ENCODE data around the gene STIM2. TPM values are rescaled to one million over a fixed set of nuclear protein-coding genes. Genes with fewer than 3 reads are reported as not detected.

The STIM2 gene
- polyA plus RNA-seq, 3 donors, result 8.6 to 16.5 (median 8.8) TPM

DNA sequence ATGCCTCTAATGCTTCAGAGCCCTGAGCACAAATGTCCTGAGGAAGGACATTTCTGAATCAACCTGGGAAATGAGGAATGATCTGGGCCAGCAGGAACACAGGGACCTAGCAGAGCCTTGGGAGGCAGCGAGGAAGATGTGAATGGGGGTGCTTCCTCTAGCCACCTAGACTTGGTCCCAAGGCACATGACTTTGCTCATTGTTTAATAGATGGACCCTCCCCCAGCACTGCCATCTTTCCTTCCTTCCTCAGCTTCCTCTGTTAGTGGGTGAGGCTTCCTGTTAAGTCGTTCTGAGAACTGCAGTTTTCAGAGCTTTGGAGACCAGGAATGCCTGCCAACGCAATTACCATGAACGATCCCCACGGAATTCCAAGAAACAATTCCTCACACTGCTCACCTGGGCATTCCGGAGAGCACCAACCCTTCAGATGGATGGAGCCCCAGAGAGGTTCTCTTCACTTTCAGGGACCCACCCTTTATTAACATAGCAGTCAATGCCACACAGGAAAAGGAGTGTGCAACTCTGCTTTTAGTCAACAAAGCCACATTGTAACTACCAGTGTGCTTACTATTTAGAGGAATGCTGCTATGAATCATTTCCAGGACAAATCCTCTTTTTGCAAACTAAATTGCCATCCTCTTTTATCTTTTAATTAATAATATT is 48.5 kb upstream of the STIM2 start:
- TF ChIP-seq, protein P1, sequence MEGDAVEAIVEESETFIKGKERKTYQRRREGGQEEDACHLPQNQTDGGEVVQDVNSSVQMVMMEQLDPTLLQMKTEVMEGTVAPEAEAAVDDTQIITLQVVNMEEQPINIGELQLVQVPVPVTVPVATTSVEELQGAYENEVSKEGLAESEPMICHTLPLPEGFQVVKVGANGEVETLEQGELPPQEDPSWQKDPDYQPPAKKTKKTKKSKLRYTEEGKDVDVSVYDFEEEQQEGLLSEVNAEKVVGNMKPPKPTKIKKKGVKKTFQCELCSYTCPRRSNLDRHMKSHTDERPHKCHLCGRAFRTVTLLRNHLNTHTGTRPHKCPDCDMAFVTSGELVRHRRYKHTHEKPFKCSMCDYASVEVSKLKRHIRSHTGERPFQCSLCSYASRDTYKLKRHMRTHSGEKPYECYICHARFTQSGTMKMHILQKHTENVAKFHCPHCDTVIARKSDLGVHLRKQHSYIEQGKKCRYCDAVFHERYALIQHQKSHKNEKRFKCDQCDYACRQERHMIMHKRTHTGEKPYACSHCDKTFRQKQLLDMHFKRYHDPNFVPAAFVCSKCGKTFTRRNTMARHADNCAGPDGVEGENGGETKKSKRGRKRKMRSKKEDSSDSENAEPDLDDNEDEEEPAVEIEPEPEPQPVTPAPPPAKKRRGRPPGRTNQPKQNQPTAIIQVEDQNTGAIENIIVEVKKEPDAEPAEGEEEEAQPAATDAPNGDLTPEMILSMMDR (IDR thresholded peaks at IDR 0.05), result no peak
- peaks cover 31% of the 10 kb centered on the region for H3K4me1 Mint-ChIP-seq
- Histone ChIP-seq H2AFZ (ENCODE audit: insufficient read depth, low read depth, low read length, poor library complexity, severe bottlenecking) (peak overlapping the region; percentile 43), H3K79me2 (ENCODE audit: insufficient read depth, low read length) (no peaks in the 10 kb centered on the region), H3K4me2 (replicated peaks; ENCODE audit: extremely low read depth, low read length, poor library complexity, severe bottlenecking) (peak overlapping the region; percentile 70), H3K9ac (ENCODE audit: insufficient read depth, low read length, poor library complexity, severe bottlenecking) (no peak overlapping the region), H3K4me1 (ENCODE audit: control insufficient read depth in 1 of 2, insufficient read depth in 2 of 2, low read length in 2 of 2) (peaks cover 18 to 19% of the 10 kb centered on the region in 2 donors), H3K27ac (ENCODE audit: low read depth in 1 of 2, low read length in 2 of 2) (no peak overlapping the region), H3K36me3 (replicated peaks in 1 of 2; ENCODE audit: control insufficient read depth in 1 of 2, insufficient read depth in 2 of 2, low read length in 2 of 2) (no peaks in the 10 kb centered on the region), H4K20me1 (ENCODE audit: insufficient read depth, low read length) (no peaks in the 10 kb centered on the region), H3K4me3 (replicated peaks in 1 of 3; ENCODE audit: low read depth in 2 of 3, low read length in 3 of 3) (peak overlapping the region in 2 of 3 experiments; percentile 20 to 66), H3K9me3 (replicated peaks in 1 of 2; ENCODE audit: control insufficient read depth in 1 of 2, insufficient read depth in 1 of 2, low read length in 2 of 2) (no peaks in the 10 kb centered on the region), H3K27me3 (ENCODE audit: control insufficient read depth in 2 of 2, insufficient read depth in 2 of 2, low read length in 2 of 2) (peaks cover 6 to 12% of the 10 kb centered on the region in 2 donors)
- H3K36me3 Mint-ChIP-seq, result peaks cover 2 to 4% of the 10 kb centered on the region in 2 donors
- intact Hi-C loops (cut with micrococcal nuclease), result no loop called here
- no peak for DNase-seq
- H3K27ac Mint-ChIP-seq, result peak overlapping the region in 5 of 7 donors; percentile 14 to 89 (median 36)
- WGBS (ENCODE audit: insufficient coverage), result 18% methylated on average over 2 of the region's 6 CpGs
- H3K4me3 Mint-ChIP-seq, result peak overlapping the region; percentile 37 to 84
- H3K27me3 Mint-ChIP-seq (ENCODE audit: low read depth in 3 of 3), result peaks cover 5 to 15% (median 13%) of the 10 kb centered on the region in 3 donors
- H3K9me3 Mint-ChIP-seq, result peaks cover 0 to 8% (median 4%) of the 10 kb centered on the region in 7 donors

DNA sequence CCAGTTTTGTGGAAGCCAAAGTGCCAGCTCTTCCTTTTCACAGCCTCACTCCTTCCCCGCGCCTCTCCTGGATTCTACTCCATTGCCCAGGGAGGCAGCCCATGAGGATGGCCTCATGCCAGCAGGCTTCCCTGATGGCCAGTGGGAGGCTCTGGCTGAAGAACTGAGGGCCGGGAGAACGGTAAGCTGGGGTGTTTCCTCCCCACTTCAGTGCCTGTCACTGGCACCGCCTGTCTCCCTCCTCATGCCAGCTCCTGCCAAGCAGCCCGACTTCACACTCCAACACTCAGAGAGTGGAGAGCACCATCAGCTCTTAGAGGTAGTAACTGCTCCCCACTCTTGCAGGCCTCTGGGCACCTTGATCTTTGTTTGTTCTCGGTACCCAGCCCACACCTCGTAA is 46.9 kb upstream of the STIM2 start:
- H3K4me3 Mint-ChIP-seq, result no peak overlapping the region
- H3K36me3 ChIP-seq (replicated peaks in 1 of 2; ENCODE audit: control insufficient read depth in 1 of 2, insufficient read depth in 2 of 2, low read length in 2 of 2), result no peaks in the 10 kb centered on the region
- no peak overlapping the region for H3K27ac Mint-ChIP-seq
- H3K27me3 ChIP-seq (ENCODE audit: control insufficient read depth in 2 of 2, insufficient read depth in 2 of 2, low read length in 2 of 2), result peaks cover 10 to 22% of the 10 kb centered on the region in 2 donors
- H4K20me1 ChIP-seq (ENCODE audit: insufficient read depth, low read length), result no peaks in the 10 kb centered on the region
- H3K4me1 ChIP-seq (ENCODE audit: control insufficient read depth in 1 of 2, insufficient read depth in 2 of 2, low read length in 2 of 2), result peaks cover 18 to 19% of the 10 kb centered on the region in 2 donors
- intact Hi-C loops (cut with micrococcal nuclease), result no loop called here
- H3K4me2 ChIP-seq (replicated peaks; ENCODE audit: extremely low read depth, low read length, poor library complexity, severe bottlenecking), result no peak overlapping the region
- H3K9ac ChIP-seq (ENCODE audit: insufficient read depth, low read length, poor library complexity, severe bottlenecking), result no peak overlapping the region
- DNase-seq, result no peak
- peaks cover 0 to 8% (median 4%) of the 10 kb centered on the region in 7 donors for H3K9me3 Mint-ChIP-seq
- no peak overlapping the region for H3K4me3 ChIP-seq (replicated peaks in 1 of 3; ENCODE audit: low read depth in 2 of 3, low read length in 3 of 3)
- H3K4me1 Mint-ChIP-seq, result peaks cover 27% of the 10 kb centered on the region
- peaks cover 4% of the 10 kb centered on the region in 2 donors for H3K36me3 Mint-ChIP-seq
- TF ChIP-seq, protein P1 (IDR thresholded peaks at IDR 0.05), result no peak
- H3K27ac ChIP-seq (ENCODE audit: low read depth in 1 of 2, low read length in 2 of 2), result no peak overlapping the region
- peaks cover 16 to 25% (median 20%) of the 10 kb centered on the region in 3 donors for H3K27me3 Mint-ChIP-seq (ENCODE audit: low read depth in 3 of 3)
- no peaks in the 10 kb centered on the region for H3K79me2 ChIP-seq (ENCODE audit: insufficient read depth, low read length)
- H3K9me3 ChIP-seq (replicated peaks in 1 of 2; ENCODE audit: control insufficient read depth in 1 of 2, insufficient read depth in 1 of 2, low read length in 2 of 2), result no peaks in the 10 kb centered on the region
- WGBS (ENCODE audit: insufficient coverage), result 100% methylated on average over 4 of the region's 8 CpGs
- H2AFZ ChIP-seq (ENCODE audit: insufficient read depth, low read depth, low read length, poor library complexity, severe bottlenecking), result no peak overlapping the region
